ENCODE measurements around the gene CYFIP1. TPM values are rescaled to one million over a fixed set of nuclear protein-coding genes. Genes with fewer than 3 reads are reported as not detected.
A peak's percentile ranks its signal among the peaks of the same experiment; 100 is the strongest.

Gene CYFIP1
- total RNA-seq, 4 donors from 2014 or later = 86.8 to 131 (median 105) TPM

DNA sequence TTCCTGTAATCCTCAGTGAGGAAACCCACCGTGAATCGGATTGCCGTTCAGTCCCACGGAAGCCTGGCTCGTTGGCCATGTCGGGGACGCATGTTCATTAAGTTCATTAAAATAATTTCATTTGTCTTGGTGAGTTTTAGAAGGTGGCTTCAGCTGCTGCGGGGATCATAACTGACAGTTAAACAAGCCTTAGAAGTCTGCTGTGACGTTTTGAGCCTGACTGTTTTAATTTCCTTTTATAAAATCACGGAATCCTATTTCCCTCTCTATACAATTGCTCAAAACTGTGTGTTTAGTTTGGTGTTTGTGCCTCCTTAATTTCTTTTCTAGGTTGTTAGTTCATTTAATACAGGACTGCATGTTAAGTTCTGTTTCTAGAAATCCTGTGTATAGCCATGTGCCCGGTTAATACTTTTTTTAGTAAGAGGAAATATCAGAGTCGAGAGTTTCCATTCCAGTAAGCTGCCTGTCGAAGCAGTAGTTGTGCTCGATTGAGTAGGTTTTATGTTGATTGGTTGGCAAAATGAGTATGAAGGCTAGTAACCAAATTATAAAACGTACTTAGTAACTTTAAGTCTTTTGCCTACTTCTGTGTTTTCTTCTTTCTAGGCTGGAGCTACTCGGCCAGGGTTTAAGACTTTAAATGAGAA lies 141.0 kb downstream of the CYFIP1 start:
- Histone ChIP-seq H3K4me3 (peak overlapping the region; percentile 77 to 90 (median 80)), H3K27me3 (no peaks in the 10 kb centered on the region), H3K9me3 (no peaks in the 10 kb centered on the region), H3K4me1 (peaks cover 15 to 41% (median 27%) of the 10 kb centered on the region in 4 donors), H3K27ac (replicated peaks in 1 of 4) (peak overlapping the region; percentile 88 to 98 (median 96)), H3K36me3 (peaks cover 0 to 21% (median 9%) of the 10 kb centered on the region in 4 donors)
- 0% methylated on average over 16 of the region's 16 CpGs for WGBS
- TF ChIP-seq POLR2AphosphoS5 (IDR thresholded peaks at IDR 0.05) = no peak
- TF ChIP-seq EP300 (IDR thresholded peaks at IDR 0.05) = no peak
- TF ChIP-seq POLR2A (IDR thresholded peaks at IDR 0.05; ENCODE audit: low read depth) = no peak
- TF ChIP-seq, protein P1, sequence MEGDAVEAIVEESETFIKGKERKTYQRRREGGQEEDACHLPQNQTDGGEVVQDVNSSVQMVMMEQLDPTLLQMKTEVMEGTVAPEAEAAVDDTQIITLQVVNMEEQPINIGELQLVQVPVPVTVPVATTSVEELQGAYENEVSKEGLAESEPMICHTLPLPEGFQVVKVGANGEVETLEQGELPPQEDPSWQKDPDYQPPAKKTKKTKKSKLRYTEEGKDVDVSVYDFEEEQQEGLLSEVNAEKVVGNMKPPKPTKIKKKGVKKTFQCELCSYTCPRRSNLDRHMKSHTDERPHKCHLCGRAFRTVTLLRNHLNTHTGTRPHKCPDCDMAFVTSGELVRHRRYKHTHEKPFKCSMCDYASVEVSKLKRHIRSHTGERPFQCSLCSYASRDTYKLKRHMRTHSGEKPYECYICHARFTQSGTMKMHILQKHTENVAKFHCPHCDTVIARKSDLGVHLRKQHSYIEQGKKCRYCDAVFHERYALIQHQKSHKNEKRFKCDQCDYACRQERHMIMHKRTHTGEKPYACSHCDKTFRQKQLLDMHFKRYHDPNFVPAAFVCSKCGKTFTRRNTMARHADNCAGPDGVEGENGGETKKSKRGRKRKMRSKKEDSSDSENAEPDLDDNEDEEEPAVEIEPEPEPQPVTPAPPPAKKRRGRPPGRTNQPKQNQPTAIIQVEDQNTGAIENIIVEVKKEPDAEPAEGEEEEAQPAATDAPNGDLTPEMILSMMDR (IDR thresholded peaks at IDR 0.05) = no peak
- DNase-seq (ENCODE audit: extremely low spot score) = no peak
- intact Hi-C loops (cut with DNase I) = loop anchor here (2.0 kb wide), 1 partner anchor 52 kb away; the partner anchor contains the start of gene NIPA1

DNA sequence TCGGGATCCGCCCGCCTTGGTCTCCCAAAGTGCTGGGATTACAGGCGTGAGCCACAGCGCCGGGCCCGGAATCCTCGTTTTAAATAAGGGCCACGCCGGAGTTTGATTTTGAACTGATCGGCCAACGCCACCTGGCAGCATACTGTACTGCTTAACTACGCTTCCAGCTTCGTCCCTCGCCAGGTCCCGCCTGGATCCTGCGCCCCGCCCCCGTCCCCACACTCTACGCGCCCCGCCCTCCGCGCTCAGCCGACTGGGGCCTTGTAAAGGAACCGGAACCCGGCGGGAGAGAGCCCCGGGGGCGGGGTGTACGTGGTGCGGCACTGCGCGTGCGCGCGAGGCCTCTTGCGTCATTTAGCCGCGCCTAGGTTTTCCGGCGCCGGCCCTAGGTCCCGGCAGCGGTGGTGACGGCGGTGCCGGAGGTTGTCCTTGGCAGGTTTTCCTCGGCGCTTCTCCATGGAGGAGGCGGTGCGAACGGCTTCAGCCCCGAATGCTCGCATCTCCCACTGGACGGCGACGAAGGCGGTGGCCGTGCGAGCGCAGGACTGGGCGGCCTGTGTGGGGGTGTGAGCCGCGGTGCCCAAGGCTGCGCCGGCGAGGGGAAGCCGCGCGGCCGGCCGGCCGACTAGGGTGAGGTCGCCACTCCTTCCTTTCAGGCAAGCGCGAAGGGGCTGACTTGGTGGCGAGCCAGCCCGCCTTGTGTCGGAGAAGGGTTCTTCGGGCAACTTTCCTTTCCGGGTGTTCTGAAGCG lies 141.7 kb downstream of the CYFIP1 start, which contains the start of gene NIPA2:
TSS of gene NIPA2 (plus strand) at position 375 of the 751 bp plus-strand sequence. CDS start 13,066 bp downstream, outside the sequence.
- peaks cover 0 to 17% (median 8%) of the 10 kb centered on the region in 4 donors for H3K36me3 ChIP-seq
- no peaks in the 10 kb centered on the region for H3K27me3 ChIP-seq
- TF ChIP-seq, protein P1 (IDR thresholded peaks at IDR 0.05) = no peak
- no peak for TF ChIP-seq EP300 (IDR thresholded peaks at IDR 0.05)
- TF ChIP-seq POLR2A (IDR thresholded peaks at IDR 0.05; ENCODE audit: low read depth) = peak; percentile 55
- TF ChIP-seq POLR2AphosphoS5 (IDR thresholded peaks at IDR 0.05) = peak; percentile 97 to 98
- peak within 1 kb of the TSS; percentile 77 to 90 (median 80) for H3K4me3 ChIP-seq
- intact Hi-C loops (cut with DNase I) = loop anchor here (2.0 kb wide), 1 partner anchor 52 kb away; the partner anchor contains the start of gene NIPA1
- peak; percentile 100 for DNase-seq (ENCODE audit: extremely low spot score)
- H3K9me3 ChIP-seq = no peaks in the 10 kb centered on the region
- peak within 1 kb of the TSS; percentile 88 to 98 (median 96) for H3K27ac ChIP-seq (replicated peaks in 1 of 4)
- H3K4me1 ChIP-seq = peaks cover 15 to 37% (median 27%) of the 10 kb centered on the region in 4 donors
- WGBS = 1% methylated on average over 56 of the region's 83 CpGs

DNA sequence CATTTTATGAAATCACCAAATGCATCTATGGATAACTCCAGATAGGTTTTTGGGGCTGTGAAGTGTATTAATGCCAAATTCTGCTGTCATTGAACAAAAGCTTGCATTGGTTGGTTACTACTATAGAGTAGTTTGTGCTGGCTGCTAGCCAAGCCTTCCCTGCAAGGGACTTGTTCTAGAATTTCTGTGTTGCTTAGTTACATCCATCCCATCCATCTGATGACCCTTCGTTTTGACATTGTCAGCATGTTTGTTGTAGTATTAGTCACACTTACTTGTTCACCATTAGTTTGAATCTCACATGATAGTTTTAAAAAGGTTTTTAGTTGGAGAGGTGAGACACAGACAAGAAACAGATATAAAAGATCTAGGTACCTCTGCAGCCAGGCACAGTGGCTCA lies 148.7 kb downstream of the CYFIP1 start:
- Histone ChIP-seq H3K27ac (replicated peaks in 1 of 4) (no peak overlapping the region), H3K27me3 (no peaks in the 10 kb centered on the region), H3K4me3 (no peak overlapping the region), H3K36me3 (peaks cover 0 to 19% (median 14%) of the 10 kb centered on the region in 4 donors), H3K4me1 (no peaks in the 10 kb centered on the region), H3K9me3 (no peaks in the 10 kb centered on the region)
- intact Hi-C loops (cut with DNase I) = no loop called here
- TF ChIP-seq POLR2A (IDR thresholded peaks at IDR 0.05; ENCODE audit: low read depth) (no peak), POLR2AphosphoS5 (IDR thresholded peaks at IDR 0.05) (no peak), EP300 (IDR thresholded peaks at IDR 0.05) (no peak)
- TF ChIP-seq, protein P1 (IDR thresholded peaks at IDR 0.05) = no peak
- 25% methylated on average over 1 of the region's 1 CpG for WGBS
- no peak for DNase-seq (ENCODE audit: extremely low spot score)

DNA sequence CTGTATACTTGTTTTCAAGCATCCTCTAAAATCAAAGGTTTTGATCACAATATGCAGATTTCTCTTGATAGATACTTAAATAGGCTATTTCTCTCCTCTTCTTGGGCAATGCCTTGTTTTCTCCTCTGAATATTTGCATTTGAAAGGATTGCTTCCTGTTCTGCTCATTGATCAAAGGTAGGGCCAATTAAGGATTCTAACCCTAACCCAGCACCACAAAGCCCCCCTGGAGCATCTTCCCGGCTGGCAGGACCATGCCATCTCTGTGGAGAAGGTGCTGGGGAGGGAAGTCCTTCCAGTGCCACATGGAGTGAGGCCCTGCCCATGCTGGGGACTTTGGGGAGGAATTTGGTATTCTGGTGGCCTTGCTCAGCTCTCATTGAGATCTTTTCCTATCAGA lies 153.0 kb downstream of the CYFIP1 start:
- Histone ChIP-seq H3K27me3 (no peaks in the 10 kb centered on the region), H3K4me1 (no peaks in the 10 kb centered on the region), H3K9me3 (no peaks in the 10 kb centered on the region), H3K4me3 (no peak overlapping the region), H3K36me3 (peaks cover 4 to 57% (median 45%) of the 10 kb centered on the region in 4 donors), H3K27ac (replicated peaks in 1 of 4) (no peak overlapping the region)
- intact Hi-C loops (cut with DNase I) = no loop called here
- TF ChIP-seq EP300 (IDR thresholded peaks at IDR 0.05) (no peak), POLR2A (IDR thresholded peaks at IDR 0.05; ENCODE audit: low read depth) (no peak)
- no peak for DNase-seq (ENCODE audit: extremely low spot score)
- WGBS = 71% methylated on average over 1 of the region's 1 CpG
